Uterus (tissue), 2 donors: ENCODE measurements around the gene DHODH.

ENCODE experiments used
- POLR2A ChIP-seq, 2 donors: fragments of 450-650 bp; IDR thresholded peaks; one replicate each; pipeline ENCODE4 v1.6.1; 2016; ENCODE audit warnings: antibody characterized with exemption in 2 of 2, mild to moderate bottlenecking in 1 of 2, moderate library complexity in 1 of 2
- TF ChIP-seq, protein P1 (sequence below), 4 experiments: fragments of 200-600 bp in 2 of 4; fragments of 450-650 bp in 2 of 4; sonication (generic) in 2 of 4; IDR thresholded peaks; one replicate each; pipeline ENCODE4 v1.5.1; 2016 to 2019; ENCODE audit warnings: antibody characterized with exemption in 4 of 4, mild to moderate bottlenecking in 2 of 4, moderate library complexity in 1 of 4

- TF ChIP-seq, protein P1, sequence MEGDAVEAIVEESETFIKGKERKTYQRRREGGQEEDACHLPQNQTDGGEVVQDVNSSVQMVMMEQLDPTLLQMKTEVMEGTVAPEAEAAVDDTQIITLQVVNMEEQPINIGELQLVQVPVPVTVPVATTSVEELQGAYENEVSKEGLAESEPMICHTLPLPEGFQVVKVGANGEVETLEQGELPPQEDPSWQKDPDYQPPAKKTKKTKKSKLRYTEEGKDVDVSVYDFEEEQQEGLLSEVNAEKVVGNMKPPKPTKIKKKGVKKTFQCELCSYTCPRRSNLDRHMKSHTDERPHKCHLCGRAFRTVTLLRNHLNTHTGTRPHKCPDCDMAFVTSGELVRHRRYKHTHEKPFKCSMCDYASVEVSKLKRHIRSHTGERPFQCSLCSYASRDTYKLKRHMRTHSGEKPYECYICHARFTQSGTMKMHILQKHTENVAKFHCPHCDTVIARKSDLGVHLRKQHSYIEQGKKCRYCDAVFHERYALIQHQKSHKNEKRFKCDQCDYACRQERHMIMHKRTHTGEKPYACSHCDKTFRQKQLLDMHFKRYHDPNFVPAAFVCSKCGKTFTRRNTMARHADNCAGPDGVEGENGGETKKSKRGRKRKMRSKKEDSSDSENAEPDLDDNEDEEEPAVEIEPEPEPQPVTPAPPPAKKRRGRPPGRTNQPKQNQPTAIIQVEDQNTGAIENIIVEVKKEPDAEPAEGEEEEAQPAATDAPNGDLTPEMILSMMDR (IDR thresholded peaks at IDR 0.05) = no peak
- no peak for TF ChIP-seq POLR2A (IDR thresholded peaks at IDR 0.05)
Measured at GRCh38 chr16:72025404-72026114, 17.0 kb downstream of the DHODH start.
